GM18499 (cell line): ENCODE measurements around the gene CD274.

ENCODE experiments used
- ATAC-seq: cut with Tn5 transposase; IDR thresholded peaks from one replicate; pipeline ENCODE4 v1.9.1; 2021; ENCODE audit warnings: moderate number of reproducible peaks; ENCODE audit not compliant: insufficient read depth, unreplicated experiment

Gene CD274

GRCh38 chr9:5518937-5519319 lies 68.6 kb downstream of the CD274 start:
- no peak for ATAC-seq
